Endometrium (tissue), 2 donors: ENCODE measurements around the gene BARX2.
"Not testable (repeated sequence)": the region's sequence is repeated elsewhere in the genome, so short reads cannot be mapped to it uniquely, and the experiment has no call there.

Source experiments
- FAIRE-seq: peaks from 2 replicates; lab custom pipeline; 2012; peaks lifted over from hg19 to GRCh38; lab: Jason Lieb, UNC
- donor health status: control.
- donor health status: control.

Gene BARX2

DNA sequence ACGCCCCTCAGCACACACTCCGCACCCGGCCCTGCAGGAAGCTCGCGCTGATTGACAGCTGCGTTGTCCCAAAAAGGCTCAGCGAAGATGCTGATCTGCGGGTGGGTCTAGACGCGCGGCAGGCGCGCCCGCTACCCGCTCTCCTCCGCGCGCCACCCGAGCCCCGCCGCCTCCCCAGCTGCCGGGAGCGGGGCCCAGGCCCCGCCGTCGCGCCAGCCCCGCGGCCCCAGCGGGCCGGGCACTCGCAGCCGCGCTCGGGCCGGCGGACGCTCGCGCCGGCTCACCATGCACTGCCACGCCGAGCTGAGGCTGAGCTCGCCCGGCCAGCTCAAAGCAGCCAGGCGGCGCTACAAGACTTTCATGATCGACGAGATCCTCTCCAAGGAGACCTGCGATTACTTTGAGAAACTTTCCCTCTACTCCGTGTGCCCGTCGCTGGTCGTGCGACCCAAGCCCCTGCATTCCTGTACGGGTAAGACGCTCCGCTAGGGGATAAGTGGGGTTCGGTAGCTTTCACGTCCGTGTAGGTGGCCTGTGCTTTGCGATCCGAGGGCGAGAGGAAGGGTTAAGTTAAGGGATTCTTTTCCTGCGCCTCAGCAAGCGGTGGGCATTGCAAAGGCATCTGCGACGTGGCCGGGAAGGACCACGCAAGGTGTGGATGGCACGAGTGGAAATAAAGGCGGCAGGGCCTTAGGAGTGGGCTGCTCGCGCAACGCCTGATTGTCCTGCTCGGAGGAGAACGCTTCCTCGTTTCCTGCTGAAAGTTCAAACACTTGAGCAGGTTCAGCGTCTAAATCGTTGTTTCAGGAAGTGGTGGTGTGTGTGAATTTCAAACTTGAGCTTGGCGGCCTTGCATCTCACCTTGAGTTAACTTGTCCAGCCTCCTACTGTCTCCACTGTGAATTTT, at the start of gene BARX2:
BARX2 (plus strand) TSS at position 98 of the 907 bp plus-strand sequence; CDS start at position 286, 188 bp downstream.
- no peak for FAIRE-seq

DNA sequence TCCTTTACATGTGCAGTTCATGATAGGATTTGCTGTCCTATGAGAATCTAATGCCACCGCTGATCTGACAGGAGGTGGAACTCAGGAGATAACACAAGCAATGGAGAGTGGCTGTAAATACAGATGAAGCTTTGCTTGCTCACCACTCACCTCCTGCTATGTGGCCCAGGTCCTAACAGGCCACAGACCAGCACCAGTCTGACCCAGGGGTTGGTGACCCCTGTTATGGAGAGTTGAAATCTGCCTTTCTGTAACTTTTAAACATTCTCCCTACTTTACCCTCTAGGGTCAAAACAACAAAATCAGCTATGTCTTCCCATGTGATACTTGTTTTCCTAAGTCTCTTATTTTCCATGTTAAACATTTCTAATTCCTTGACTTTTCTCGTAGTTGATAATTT, 48.7 kb upstream of the BARX2 start:
- FAIRE-seq: no peak

GRCh38 chr11:129327708-129328107, 47.9 kb upstream of the BARX2 start:
- FAIRE-seq: not testable (repeated sequence)

- no peak for FAIRE-seq
Measured at GRCh38 chr11:129328756-129329155, 46.9 kb upstream of the BARX2 start.

DNA sequence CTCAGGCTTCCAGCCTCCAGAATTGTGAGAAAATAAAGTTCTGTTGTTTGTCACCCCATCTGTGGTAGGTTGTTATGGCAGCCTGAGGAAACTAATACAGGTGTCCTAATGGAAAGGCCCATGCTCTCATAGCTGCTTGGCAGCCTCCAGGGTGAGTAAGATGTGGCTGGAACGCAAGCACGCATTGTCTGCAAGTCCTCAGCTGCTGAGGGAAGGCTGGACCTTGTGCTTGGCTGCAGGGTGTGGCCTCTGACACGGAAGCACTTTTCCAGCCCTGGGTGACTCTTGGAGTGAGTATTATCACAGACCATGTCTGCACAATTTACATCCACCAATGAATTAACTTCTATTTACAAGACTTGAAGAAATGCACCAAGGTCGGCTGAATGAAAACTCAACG, 44.4 kb upstream of the BARX2 start:
- no peak for FAIRE-seq

DNA sequence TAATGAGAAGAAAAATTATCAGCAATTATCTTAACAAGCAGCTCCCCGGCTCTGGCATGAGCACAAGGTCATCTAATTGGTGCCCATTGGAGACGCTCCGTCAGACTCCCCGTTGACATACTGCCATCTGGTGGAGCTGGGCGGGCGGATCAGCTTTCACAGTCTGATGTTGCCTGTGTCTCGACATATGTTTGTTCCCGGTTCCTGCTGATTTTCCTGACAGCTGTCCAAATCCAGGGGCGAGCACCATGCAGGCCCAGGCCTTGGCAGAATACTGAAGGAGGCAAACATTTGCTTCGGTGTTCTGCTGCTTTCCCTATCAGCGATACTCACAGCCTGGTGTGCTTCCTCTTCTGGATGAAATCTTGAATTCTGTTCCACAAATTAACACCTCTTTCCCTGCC, 43.8 kb upstream of the BARX2 start:
- FAIRE-seq: no peak

GRCh38 chr11:129333873-129334272, 41.8 kb upstream of the BARX2 start:
- FAIRE-seq: no peak

DNA sequence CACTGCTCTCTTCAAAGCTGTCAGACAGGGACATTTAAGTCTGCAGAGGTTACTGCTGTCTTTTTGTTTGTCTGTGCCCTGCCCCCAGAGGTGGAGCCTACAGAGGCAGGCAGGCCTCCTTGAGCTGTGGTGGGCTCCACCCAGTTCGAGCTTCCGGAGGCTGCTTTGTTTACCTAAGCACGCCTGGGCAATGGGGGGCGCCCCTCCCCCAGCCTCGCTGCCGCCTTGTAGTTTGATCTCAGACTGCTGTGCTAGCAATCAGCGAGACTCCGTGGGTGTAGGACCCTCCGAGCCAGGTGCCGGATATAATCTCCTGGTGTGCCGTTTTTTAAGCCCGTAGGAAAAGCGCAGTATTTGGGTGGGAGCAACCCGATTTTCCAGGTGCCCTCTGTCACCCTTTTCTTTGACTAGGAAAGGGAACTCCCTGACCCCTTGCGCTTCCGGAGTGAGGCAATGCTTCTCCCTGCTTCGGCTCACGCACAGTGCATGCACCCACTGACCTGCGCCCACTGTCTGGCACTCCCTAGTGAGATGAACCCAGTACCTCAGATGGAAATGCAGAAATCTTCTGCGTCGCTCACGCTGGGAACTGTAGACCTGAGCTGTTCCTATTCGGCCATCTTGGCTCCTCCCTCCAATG, 31.2 kb upstream of the BARX2 start:
- FAIRE-seq: not testable (repeated sequence)

GRCh38 chr11:129346916-129347315, 28.7 kb upstream of the BARX2 start:
- FAIRE-seq: no peak

DNA sequence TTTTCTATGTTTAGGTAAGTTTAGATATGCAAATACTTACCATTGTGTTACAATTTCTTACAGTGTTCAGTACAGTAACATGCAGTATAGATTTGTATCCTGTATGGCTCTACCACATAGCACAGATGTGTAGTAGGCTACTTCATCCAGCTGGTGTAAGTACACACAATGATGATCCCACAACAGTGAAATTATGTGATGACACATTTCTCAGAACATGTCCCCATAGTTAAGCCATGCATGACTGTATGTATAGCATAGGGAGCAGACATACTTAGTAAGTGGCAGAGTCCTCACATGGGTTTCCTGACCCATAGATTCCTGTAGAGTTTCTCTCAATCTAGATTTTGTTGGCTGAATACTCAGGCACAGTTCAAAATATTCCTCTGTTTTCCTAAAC, 26.8 kb upstream of the BARX2 start:
- no peak for FAIRE-seq

DNA sequence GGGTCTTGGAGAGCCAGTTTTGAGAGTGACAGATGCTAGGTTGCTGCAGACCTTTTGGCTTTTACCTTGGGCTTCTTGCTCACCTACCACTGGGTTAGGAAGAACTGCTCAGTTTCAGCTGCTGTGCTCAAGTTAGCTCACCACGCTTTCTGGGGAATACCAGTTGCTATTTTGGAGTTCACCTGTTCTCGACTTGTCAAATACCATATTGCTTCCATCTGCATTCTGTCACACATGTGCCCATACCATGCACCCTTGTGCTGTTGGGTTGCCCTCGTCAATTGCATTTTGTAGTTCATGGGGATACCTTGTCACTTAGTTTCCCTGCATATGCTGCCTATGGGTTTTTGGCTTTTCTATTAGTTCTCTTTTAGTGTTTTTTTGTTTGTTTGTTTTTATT, 23.0 kb upstream of the BARX2 start:
- FAIRE-seq: no peak

DNA sequence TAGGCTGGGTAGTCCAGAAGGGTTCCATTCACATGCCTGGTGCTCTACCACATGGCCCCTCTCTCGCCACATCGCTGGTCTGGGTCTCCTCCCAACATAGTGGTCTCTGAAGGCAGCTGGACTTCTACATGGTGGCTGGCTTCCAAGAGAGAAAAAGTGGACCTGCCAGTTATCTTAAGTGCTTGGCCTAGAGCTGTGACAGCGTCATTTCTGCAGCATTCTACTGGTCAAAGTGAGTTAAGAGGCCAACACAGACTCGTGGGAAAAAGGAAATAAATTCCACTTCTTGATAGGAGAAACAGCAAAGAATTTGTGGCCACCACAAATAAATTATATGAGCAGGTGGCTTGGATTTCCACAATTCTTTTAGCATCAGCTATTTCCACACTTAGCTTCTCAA, 21.0 kb upstream of the BARX2 start:
- FAIRE-seq: no peak

DNA sequence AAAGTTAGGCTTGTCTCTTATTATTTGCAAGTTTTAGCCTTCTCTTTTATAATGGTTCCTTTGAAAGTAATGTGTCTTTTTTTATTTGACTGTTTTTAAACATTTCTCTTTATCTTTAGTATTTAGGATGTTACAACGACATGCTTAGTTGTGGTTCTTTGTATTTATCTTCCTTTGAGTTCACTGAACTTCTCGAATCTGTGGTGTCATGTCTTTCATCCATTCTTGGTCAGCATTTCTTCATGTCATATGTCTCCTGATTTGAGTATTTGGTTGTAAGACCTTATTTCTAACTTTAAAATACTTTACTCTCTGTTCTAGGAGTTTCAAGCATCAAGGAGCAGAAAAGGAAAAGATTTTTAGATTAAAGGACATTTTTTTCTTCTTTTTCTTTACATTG, 15.9 kb upstream of the BARX2 start:
- FAIRE-seq: no peak

DNA sequence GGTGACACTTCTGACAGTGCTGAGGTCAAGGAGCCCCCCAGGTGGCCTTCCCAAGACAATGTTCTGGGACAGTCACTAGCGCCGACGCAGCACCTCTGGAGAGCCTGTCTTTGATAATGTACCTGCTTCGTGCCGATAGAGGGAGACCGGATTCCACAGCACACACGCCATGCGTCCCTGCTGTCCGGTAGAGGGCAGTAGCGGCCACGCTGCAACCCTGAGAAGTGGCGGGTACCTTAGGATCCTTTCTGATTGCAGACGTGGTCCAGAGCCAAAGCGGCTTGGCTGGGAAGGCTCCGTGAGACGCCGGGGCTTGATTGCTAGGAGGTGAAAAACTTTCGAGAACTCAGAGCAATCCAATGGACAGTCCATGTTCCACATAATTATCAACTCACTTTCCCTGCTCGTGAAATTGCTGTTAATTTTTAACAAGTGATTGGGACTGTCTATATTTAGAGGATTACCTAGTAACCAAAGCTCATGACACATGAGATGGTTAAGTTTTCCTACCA, 11.4 kb upstream of the BARX2 start:
- no peak for FAIRE-seq

DNA sequence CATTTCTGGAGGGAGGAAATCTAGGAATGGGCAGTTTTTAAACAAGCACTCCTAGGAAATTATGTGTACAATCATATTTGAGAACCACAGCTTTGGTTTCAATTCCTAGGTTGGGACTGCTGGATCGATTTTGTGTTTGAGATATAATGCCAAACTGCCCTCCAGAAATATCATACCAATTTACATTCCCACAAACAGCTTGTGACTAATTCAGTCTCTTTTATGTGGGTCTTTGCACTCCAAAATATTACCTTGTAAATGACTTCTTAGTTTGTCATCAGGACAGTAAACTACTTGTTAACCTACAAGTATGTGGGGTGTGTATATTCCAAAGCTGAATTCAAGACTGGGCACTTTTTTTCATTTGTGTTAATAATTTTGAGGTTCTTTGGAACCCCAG, 9.8 kb upstream of the BARX2 start:
- FAIRE-seq: no peak

GRCh38 chr11:129366737-129367597, 8.7 kb upstream of the BARX2 start:
- FAIRE-seq: no peak

- no peak for FAIRE-seq
Measured at GRCh38 chr11:129368889-129369672, 6.6 kb upstream of the BARX2 start.

GRCh38 chr11:129370715-129371114, 4.9 kb upstream of the BARX2 start:
- no peak for FAIRE-seq

DNA sequence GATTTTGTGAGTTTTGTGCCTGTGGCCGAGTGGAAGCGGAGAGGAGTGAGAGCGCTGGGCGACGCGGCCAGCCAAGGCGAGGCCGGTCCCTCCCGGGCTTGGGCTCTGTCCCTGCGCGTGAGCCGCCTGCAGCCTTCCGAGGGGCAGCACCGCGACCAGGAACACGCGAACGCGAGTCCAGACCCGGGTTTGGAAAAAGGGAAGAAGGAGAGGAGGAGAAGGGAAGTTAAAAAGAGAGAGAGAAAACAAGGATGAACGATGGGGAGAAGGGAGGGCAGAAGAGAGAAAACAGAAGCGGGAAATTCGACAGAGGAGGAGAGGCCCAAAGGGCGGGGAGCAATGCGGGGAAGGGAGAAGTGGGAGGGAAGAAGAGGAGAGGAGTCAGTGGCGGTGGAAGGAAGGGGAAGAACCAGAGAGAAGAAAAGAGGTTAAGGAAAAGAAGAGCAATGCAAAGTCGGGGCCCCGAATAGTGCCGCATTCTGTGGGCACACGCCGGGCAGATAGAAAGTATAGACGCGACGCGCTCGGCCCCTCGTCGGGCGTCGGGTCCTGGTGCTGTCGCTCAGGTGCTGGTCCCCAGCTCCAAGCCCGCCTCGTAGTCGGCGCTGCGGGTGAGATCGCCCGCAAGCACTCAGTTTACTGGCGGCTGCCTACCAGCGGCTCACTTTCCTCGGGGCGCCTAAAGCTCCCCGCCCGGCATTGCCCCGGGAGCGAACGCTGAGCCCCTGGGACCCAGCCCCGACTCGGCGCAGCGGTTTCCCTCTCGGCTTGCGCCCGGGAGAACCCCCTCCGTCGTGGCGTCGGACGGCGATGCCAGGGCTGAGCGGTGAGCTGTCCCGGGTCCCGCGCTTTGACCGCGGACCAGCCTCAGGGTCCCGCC, 2.8 kb upstream of the BARX2 start:
- no peak for FAIRE-seq

DNA sequence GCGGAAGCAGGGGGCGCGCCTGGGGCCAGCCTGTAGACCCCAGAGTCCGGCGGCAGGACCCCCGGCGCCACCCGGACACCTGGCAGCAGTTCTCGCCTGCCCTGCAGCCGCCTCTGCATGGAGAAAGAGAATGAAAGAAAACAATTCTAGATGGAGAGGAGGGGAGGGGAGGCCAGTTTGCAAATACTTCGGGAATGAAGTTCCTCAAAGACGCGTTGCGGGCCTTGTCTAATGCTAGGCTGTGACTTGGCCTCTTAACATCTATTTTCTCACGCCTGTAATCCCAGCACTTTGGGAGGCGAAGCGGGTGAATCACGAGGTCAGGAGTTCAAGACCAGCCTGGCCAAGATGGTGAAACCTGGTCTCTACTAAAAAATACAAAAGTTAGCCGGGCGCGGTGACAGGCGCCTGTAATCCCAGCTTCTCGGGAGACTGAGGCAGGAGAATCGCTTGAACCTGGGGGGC, 2.1 kb upstream of the BARX2 start:
- FAIRE-seq: no peak
